IMR-90 (cell line): Measurements from ENCODE around the gene MGAT3.

Source experiments
- BHLHE40 ChIP-seq: fragments of 150-350 bp; IDR thresholded peaks from 2 replicates; pipeline ENCODE4 v1.6.1; 2016; ENCODE audit warnings: mild to moderate bottlenecking, low read depth, low read length
- CEBPB ChIP-seq: IDR thresholded peaks from 2 replicates; pipeline ENCODE4 v1.6.1; 2012; ENCODE audit warnings: low read depth, low read length, improper control_type of control experiment
- CHD1 ChIP-seq: IDR thresholded peaks from 2 replicates; pipeline ENCODE4 v1.6.1; 2012; ENCODE audit warnings: low read depth, low read length, improper control_type of control experiment
- CTCF ChIP-seq: conservative IDR thresholded peaks from 2 replicates; pipeline ENCODE4 v1.5.1; 2012; ENCODE audit warnings: mild to moderate bottlenecking, low read depth, low read length, improper control_type of control experiment
- ELK1 ChIP-seq: fragments of 150-350 bp; IDR thresholded peaks from 2 replicates; pipeline ENCODE4 v1.6.1; 2016; ENCODE audit warnings: low read depth, mild to moderate bottlenecking, low read length, moderate library complexity, borderline replicate concordance
- MAZ ChIP-seq: IDR thresholded peaks from 2 replicates; pipeline ENCODE4 v1.6.1; 2012; ENCODE audit warnings: low read depth, mild to moderate bottlenecking, low read length, improper control_type of control experiment, moderate library complexity, borderline replicate concordance
- MXI1 ChIP-seq: IDR thresholded peaks from 2 replicates; pipeline ENCODE4 v1.6.1; 2012; ENCODE audit warnings: low read depth, mild to moderate bottlenecking, low read length, moderate library complexity, borderline replicate concordance
- NFE2L2 ChIP-seq: fragments of 150-350 bp; IDR thresholded peaks from 2 replicates; pipeline ENCODE4 v1.6.1; 2016; ENCODE audit warnings: low read depth, mild to moderate bottlenecking, low read length
- POLR2A ChIP-seq: IDR thresholded peaks from 2 replicates; pipeline ENCODE4 v1.6.1; 2012; ENCODE audit warnings: mild to moderate bottlenecking, low read depth, low read length
- RAD21 ChIP-seq: IDR thresholded peaks from 2 replicates; pipeline ENCODE4 v1.6.1; 2012; ENCODE audit warnings: low read length, improper control_type of control experiment
- RFX5 ChIP-seq: IDR thresholded peaks from 2 replicates; pipeline ENCODE4 v1.8.0; 2012; ENCODE audit warnings: low read depth, mild to moderate bottlenecking, low read length, moderate library complexity

GRCh38 chr22:39470451-39471291 is 13.9 kb downstream of the MGAT3 start:
- TF ChIP-seq CHD1 (no peak), CTCF (no peak), RFX5 (no peak), POLR2A (no peak), ELK1 (no peak), MXI1 (no peak), RAD21 (no peak), MAZ (no peak), CEBPB (no peak), NFE2L2 (no peak), BHLHE40 (no peak)
